RWPE1 (cell line): ENCODE measurements around the gene CCDC61.

ENCODE experiments used
- CTCF ChIA-PET: fragments of 350-600 bp; sonication (Branson Sonifier 250); formaldehyde crosslinking; extraction: SDS; loops from one replicate; lab custom pipeline; 2021; lab: Yijun Ruan, JAX
- POLR2A ChIA-PET: fragments of 400-600 bp; formaldehyde crosslinking; extraction: SDS; loops from one replicate; lab custom pipeline; 2020; ENCODE audit warnings: antibody characterized with exemption; ENCODE audit not compliant: low non-redundant PET; lab: Yijun Ruan, JAX
- DNase-seq: peaks from one replicate; pipeline ENCODE4 v3.0.0; 2012; ENCODE audit warnings: low spot score
- H3K27ac ChIP-seq: fragments of 450-650 bp; 2 replicates; pipeline ENCODE4 v1.5.1; 2017
- CTCF ChIP-seq: fragments of 450-650 bp; conservative IDR thresholded peaks from 2 replicates; pipeline ENCODE4 v1.5.1; 2017; ENCODE audit warnings: low read depth, mild to moderate bottlenecking

Gene CCDC61

GRCh38 chr19:45967246-45967645, 28.0 kb upstream of the CCDC61 start:
- POLR2A ChIA-PET = no interaction called here

GRCh38 chr19:45968626-45969025, 26.6 kb upstream of the CCDC61 start:
- ChIA-PET POLR2A (no interaction called here), CTCF (no interaction called here)
- no peak overlapping the region for H3K27ac ChIP-seq
- no peak for DNase-seq
- TF ChIP-seq CTCF = no peak

More at GRCh38 chr19:45967246-45967645, 28.0 kb upstream of the CCDC61 start:
- TF ChIP-seq CTCF = no peak
- CTCF ChIA-PET = interaction anchor here (0.7 kb wide), 1 partner anchor 50 kb away, joined by 3 read pairs; no protein-coding TSS in a partner anchor
- no peak for DNase-seq
- H3K27ac ChIP-seq = no peak overlapping the region

DNA sequence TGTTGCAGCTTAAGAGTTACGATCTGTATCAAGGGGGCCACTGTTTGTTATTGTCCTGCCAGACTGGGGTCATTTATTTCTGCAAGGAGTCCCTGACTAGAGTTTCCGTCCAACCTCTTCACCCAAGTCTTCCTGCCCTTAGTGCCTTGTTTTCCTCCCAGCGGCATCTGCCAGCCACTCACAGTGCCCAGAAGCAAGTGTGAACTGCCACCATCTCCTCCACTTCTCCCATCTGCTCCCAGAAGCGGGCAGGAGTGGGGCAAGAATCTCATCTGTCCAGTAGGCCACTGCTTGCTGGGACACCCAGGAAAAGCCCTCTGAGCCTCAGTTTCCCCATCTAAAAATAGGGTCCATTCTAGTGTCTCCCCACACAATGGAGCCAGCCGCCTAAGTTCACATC, 25.6 kb upstream of the CCDC61 start:
- no peak for TF ChIP-seq CTCF
- ChIA-PET POLR2A (no interaction called here), CTCF (no interaction called here)
- no peak overlapping the region for H3K27ac ChIP-seq
- no peak for DNase-seq

- POLR2A ChIA-PET = no interaction called here
- DNase-seq = no peak
- CTCF ChIA-PET = no interaction called here
- H3K27ac ChIP-seq = no peak overlapping the region
- TF ChIP-seq CTCF = no peak
Measured at GRCh38 chr19:45971260-45971902, 23.9 kb upstream of the CCDC61 start.

GRCh38 chr19:45972081-45972946, 23.0 kb upstream of the CCDC61 start:
- DNase-seq = no peak
- no peak for TF ChIP-seq CTCF
- no peak overlapping the region for H3K27ac ChIP-seq
- POLR2A ChIA-PET = no interaction called here
- CTCF ChIA-PET = interaction anchor here (0.6 kb wide), 1 partner anchor 156 kb away, joined by 5 read pairs; no protein-coding TSS in a partner anchor

- TF ChIP-seq CTCF = no peak
- no peak for DNase-seq
- CTCF ChIA-PET = no interaction called here
- no peak overlapping the region for H3K27ac ChIP-seq
- POLR2A ChIA-PET = no interaction called here
Measured at GRCh38 chr19:45972947-45973540, 22.2 kb upstream of the CCDC61 start.
